H1 (cell line): ENCODE measurements around the gene REC8. TPM values are rescaled to one million over a fixed set of nuclear protein-coding genes. Genes with fewer than 3 reads are reported as not detected.

ENCODE experiments used
- CTCF ChIA-PET: fragments of 300-600 bp; sonication (Branson Sonifier 250); formaldehyde crosslinking; loops from one replicate; lab custom pipeline; 2021; ENCODE audit not compliant: partially characterized antibody; lab: Charles Lee
- POLR2A ChIA-PET: fragments of 300-600 bp; sonication (Branson Sonifier 250); formaldehyde crosslinking; loops from one replicate; lab custom pipeline; 2021; ENCODE audit warnings: inconsistent platforms; ENCODE audit not compliant: partially characterized antibody; lab: Charles Lee
- DNase-seq, 2 experiments: peaks; one replicate each; pipeline versions ENCODE4 v3.0.0 to v3.0.0-alpha.2; 2010 to 2022; ENCODE audit warnings: low spot score in 2 of 2, low read depth in 1 of 2, mixed read lengths in 1 of 2
- FAIRE-seq: peaks from 2 replicates; lab custom pipeline; 2011; peaks lifted over from hg19 to GRCh38; lab: Jason Lieb, UNC
- H2AFZ ChIP-seq: 2 replicates; pipeline ENCODE4 v1.8.1; 2012; ENCODE audit warnings: low read length, inconsistent platforms
- H2AK5ac ChIP-seq: 2 replicates; pipeline ENCODE4 v1.6.1; 2013; ENCODE audit warnings: low read depth, low read length
- H2BK120ac ChIP-seq: replicated peaks from 2 replicates; pipeline ENCODE3; 2013; ENCODE audit warnings: low read depth, low read length, inconsistent platforms
- H2BK12ac ChIP-seq: 2 replicates; pipeline ENCODE4 v1.6.1; 2013; ENCODE audit warnings: low read depth, low read length
- H2BK15ac ChIP-seq: 2 replicates; pipeline ENCODE4 v1.6.1; 2013; ENCODE audit warnings: low read length
- H2BK20ac ChIP-seq: 2 replicates; pipeline ENCODE4 v1.6.1; 2013; ENCODE audit warnings: low read length
- H2BK5ac ChIP-seq: 2 replicates; pipeline ENCODE4 v1.6.1; 2013; ENCODE audit warnings: low read depth, low read length
- H3K14ac ChIP-seq: 2 replicates; pipeline ENCODE4 v1.6.1; 2013; ENCODE audit warnings: inconsistent platforms; ENCODE audit not compliant: insufficient read length
- H3K18ac ChIP-seq: 2 replicates; pipeline ENCODE4 v1.6.1; 2013; ENCODE audit warnings: low read length; ENCODE audit errors: extremely low read depth
- H3K23ac ChIP-seq: 2 replicates; pipeline ENCODE4 v1.6.1; 2013; ENCODE audit warnings: inconsistent platforms; ENCODE audit not compliant: insufficient read length
- H3K23me2 ChIP-seq: 2 replicates; pipeline ENCODE4 v1.6.1; 2013; ENCODE audit warnings: low read depth, low read length
- H3K27ac ChIP-seq: 2 replicates; pipeline ENCODE4 v1.6.1; 2011; ENCODE audit warnings: low read depth, low read length, inconsistent platforms
- H3K27me3 ChIP-seq, 4 experiments: replicated peaks in 1 of 4; 1 replicate in 1 of 4; 2 replicates in 3 of 4; pipeline versions ENCODE4 v1.6.1 to v1.8.1; 2011 to 2013; ENCODE audit warnings: low read length in 3 of 4, mild to moderate bottlenecking in 3 of 4, inconsistent platforms in 2 of 4, mixed read lengths in 2 of 4, moderate library complexity in 1 of 4; ENCODE audit not compliant: control insufficient read depth in 3 of 4, insufficient read depth in 3 of 4; ENCODE audit errors: extremely low read depth in 1 of 4
- H3K36me3 ChIP-seq, 4 experiments: 2 replicates each; pipeline versions ENCODE4 v1.6.1 to v1.8.1; 2011 to 2013; ENCODE audit warnings: mild to moderate bottlenecking in 4 of 4, low read length in 3 of 4, moderate library complexity in 2 of 4, control low read depth in 1 of 4, inconsistent platforms in 1 of 4; ENCODE audit not compliant: insufficient read depth in 4 of 4, control insufficient read depth in 2 of 4
- H3K4ac ChIP-seq: replicated peaks from 2 replicates; pipeline ENCODE3; 2013; ENCODE audit warnings: low read length, low read depth, mixed read lengths, inconsistent platforms; ENCODE audit not compliant: insufficient read length
- H3K4me1 ChIP-seq, 4 experiments: replicated peaks in 1 of 4; 1 replicate in 1 of 4; 2 replicates in 3 of 4; pipeline versions ENCODE4 v1.6.1 to v1.8.1; 2011 to 2013; ENCODE audit warnings: low read length in 3 of 4, inconsistent platforms in 2 of 4, mixed read lengths in 1 of 4; ENCODE audit not compliant: insufficient read depth in 4 of 4, control insufficient read depth in 3 of 4
- H3K4me2 ChIP-seq, 2 experiments: 2 replicates each; pipeline versions ENCODE4 v1.6.1 to v1.8.1; 2011 to 2013; ENCODE audit warnings: low read depth in 2 of 2, low read length in 2 of 2, control low read depth in 1 of 2, inconsistent platforms in 1 of 2, mild to moderate bottlenecking in 1 of 2; ENCODE audit not compliant: insufficient read depth in 1 of 2
- H3K4me3 ChIP-seq, 4 experiments: fragments of 200-600, 300-600 bp in 1 of 4; sonication (generic), shearing (Covaris generic), sonication (Bioruptor Twin) in 1 of 4; 2 replicates each; pipeline versions ENCODE4 v1.5.1 to v1.8.1; 2011 to 2016; ENCODE audit warnings: low read length in 4 of 4, low read depth in 3 of 4, control low read depth in 2 of 4, inconsistent platforms in 2 of 4, mild to moderate bottlenecking in 2 of 4, mixed read lengths in 1 of 4, moderate library complexity in 1 of 4; ENCODE audit not compliant: insufficient read depth in 2 of 4; ENCODE audit errors: extremely low read depth in 1 of 4
- H3K56ac ChIP-seq: replicated peaks from 2 replicates; pipeline ENCODE3; 2013; ENCODE audit warnings: low read depth, mild to moderate bottlenecking, mixed read lengths, low read length, inconsistent platforms; ENCODE audit not compliant: insufficient read length
- H3K79me1 ChIP-seq: 2 replicates; pipeline ENCODE4 v1.6.1; 2013; ENCODE audit warnings: low read depth, low read length, control low read depth
- H3K79me2 ChIP-seq, 2 experiments: 2 replicates each; pipeline versions ENCODE4 v1.6.1 to v1.8.1; 2012 to 2013; ENCODE audit warnings: low read length in 2 of 2, mild to moderate bottlenecking in 2 of 2, inconsistent platforms in 1 of 2; ENCODE audit not compliant: insufficient read depth in 2 of 2, control insufficient read depth in 1 of 2
- H3K9ac ChIP-seq, 4 experiments: replicated peaks in 1 of 4; 1 replicate in 1 of 4; 2 replicates in 3 of 4; pipeline versions ENCODE4 v1.6.1 to v1.8.1; 2011 to 2013; ENCODE audit warnings: low read depth in 3 of 4, low read length in 3 of 4, control low read depth in 2 of 4, mild to moderate bottlenecking in 2 of 4, moderate library complexity in 2 of 4, inconsistent platforms in 1 of 4; ENCODE audit errors: extremely low read depth in 1 of 4
- H3K9me3 ChIP-seq, 2 experiments: 2 replicates each; pipeline versions ENCODE4 v1.6.1 to v1.8.1; 2012 to 2013; ENCODE audit warnings: mild to moderate bottlenecking in 2 of 2, moderate library complexity in 2 of 2, control low read depth in 1 of 2, inconsistent platforms in 1 of 2, low read depth in 1 of 2, low read length in 1 of 2, mixed read lengths in 1 of 2; ENCODE audit not compliant: insufficient read depth in 2 of 2
- H4K20me1 ChIP-seq, 2 experiments: replicated peaks in 1 of 2; 2 replicates each; pipeline versions ENCODE3 to v1.8.1; 2011 to 2013; ENCODE audit warnings: inconsistent platforms in 2 of 2, low read length in 2 of 2, mild to moderate bottlenecking in 1 of 2; ENCODE audit not compliant: insufficient read depth in 2 of 2, control insufficient read depth in 1 of 2
- H4K5ac ChIP-seq: 2 replicates; pipeline ENCODE4 v1.6.1; 2013; ENCODE audit warnings: low read length, low read depth, mixed read lengths, inconsistent platforms; ENCODE audit not compliant: insufficient read length
- H4K8ac ChIP-seq: 2 replicates; pipeline ENCODE4 v1.8.0; 2013; ENCODE audit warnings: mild to moderate bottlenecking, moderate library complexity, low read length, inconsistent platforms; ENCODE audit not compliant: insufficient read depth; ENCODE audit errors: extremely low read depth
- H4K91ac ChIP-seq: replicated peaks from 2 replicates; pipeline ENCODE3; 2013; ENCODE audit warnings: low read length, mixed read lengths, inconsistent platforms; ENCODE audit not compliant: insufficient read length
- ATF3 ChIP-seq: IDR thresholded peaks from 2 replicates; pipeline ENCODE4 v1.6.1; 2011; ENCODE audit warnings: low read depth, mild to moderate bottlenecking, low read length; ENCODE audit not compliant: insufficient read depth
- CHD1 ChIP-seq: IDR thresholded peaks from 2 replicates; pipeline ENCODE4 v1.6.1; 2012; ENCODE audit warnings: low read depth, low read length, improper control_type of control experiment
- CREB1 ChIP-seq: IDR thresholded peaks from 2 replicates; pipeline ENCODE4 v1.6.1; 2012; ENCODE audit warnings: inconsistent platforms
- HDAC2 ChIP-seq, 2 experiments: fragments of 300-600 bp in 1 of 2; sonication (generic) in 1 of 2; IDR thresholded peaks; 2 replicates each; pipeline ENCODE4 v1.6.1; 2011 to 2012; ENCODE audit warnings: low read depth in 2 of 2, low read length in 2 of 2, mild to moderate bottlenecking in 2 of 2, moderate library complexity in 2 of 2, borderline replicate concordance in 1 of 2, inconsistent platforms in 1 of 2
- MAX ChIP-seq: IDR thresholded peaks from 2 replicates; pipeline ENCODE4 v1.6.1; 2012; ENCODE audit warnings: inconsistent platforms
- RNF2 ChIP-seq: fragments of 200-900, 300-1000 bp; sonication (generic); IDR thresholded peaks from 2 replicates; pipeline ENCODE4 v1.7.1; 2016; ENCODE audit warnings: borderline replicate concordance, low read depth, mild to moderate bottlenecking, antibody characterized with exemption, low read length; ENCODE audit not compliant: poor library complexity, severe bottlenecking; ENCODE audit errors: missing control alignments
- TEAD4 ChIP-seq: IDR thresholded peaks from 2 replicates; pipeline ENCODE4 v1.6.1; 2012; ENCODE audit warnings: low read depth, low read length, inconsistent platforms, mixed read lengths
- YY1 ChIP-seq: IDR thresholded peaks from 2 replicates; pipeline ENCODE4 v1.6.1; 2011; ENCODE audit warnings: low read depth, mild to moderate bottlenecking, low read length
- WGBS, 2 experiments: shearing (Covaris generic) in 1 of 2; methylation state at CpG; one replicate each; pipeline versions ENCODE4 v1.1.6 to v1.1.7; 2013 to 2015; ENCODE audit warnings: low lambda C conversion rate in 2 of 2, mixed read lengths in 2 of 2, inconsistent platforms in 1 of 2, low coverage in 1 of 2, missing lambda C conversion rate in 1 of 2; ENCODE audit not compliant: insufficient replicate concordance in 2 of 2, insufficient coverage in 1 of 2, insufficient read length in 1 of 2; ENCODE audit errors: extremely low coverage in 1 of 2, missing lambda C conversion rate in 1 of 2; 5-methylcytosine and 5-hydroxymethylcytosine counted together
- polyA plus RNA-seq, 7 experiments: library from polyadenylated mRNA; depleted of rRNA in 3 of 7; stranded (reverse) in 5 of 7; unstranded in 2 of 7; fragments of >200 nt in 5 of 7; fragments of 200-250 nt in 2 of 7; gene quantifications; 1 replicate in 5 of 7; 2 replicates in 1 of 7; 4 replicates in 1 of 7; pipeline versions ENCODE4 v1.2.1 to v1.2.3, GENCODE V29; 2011 to 2013; ENCODE audit warnings: missing spikeins in 2 of 7, mixed read lengths in 2 of 7
- total RNA-seq: library from RNA; stranded (reverse); fragmentation: NEBNext Ultra II Directional; extraction: Animal tissue kit (Norgen Biotek cat#: 25700); gene quantifications from 2 replicates; pipeline ENCODE4 v1.2.1, GENCODE V29; 2021

The REC8 gene
- total and polyA plus RNA-seq, 2 of the 8 experiments (the other 6 are each of a cell fraction or from before 2014, with no cell fraction given): 9.8 to 28.5 TPM

- H3K79me1 ChIP-seq: no peaks in the 10 kb centered on the region
- TF ChIP-seq HDAC2 (IDR thresholded peaks at IDR 0.05; ENCODE audit: borderline replicate concordance in 1 of 2, low read depth in 2 of 2, low read length in 2 of 2) (no peak), CHD1 (no peak), ATF3 (no peak), CREB1 (no peak), RNF2 (no peak), YY1 (no peak), TEAD4 (no peak), MAX (no peak)
- H2AFZ ChIP-seq: no peak overlapping the region
- H3K4me2 ChIP-seq: no peak overlapping the region
- H3K27ac ChIP-seq: no peak overlapping the region
- H3K4ac ChIP-seq: no peak overlapping the region
- H3K18ac ChIP-seq: no peak overlapping the region
- no peak overlapping the region for H4K91ac ChIP-seq
- H3K23ac ChIP-seq: no peak overlapping the region
- DNase-seq (no peak), FAIRE-seq (no peak)
- no peak overlapping the region for H2AK5ac ChIP-seq
- no peak overlapping the region for H2BK5ac ChIP-seq
- H3K4me3 ChIP-seq: no peak overlapping the region
- peaks cover 0 to 4% (median under 1%) of the 10 kb centered on the region in 4 experiments; a peak in 3 of 7 replicates for H3K4me1 ChIP-seq
- H2BK15ac ChIP-seq: no peak overlapping the region
- H3K9me3 ChIP-seq: no peaks in the 10 kb centered on the region
- H3K56ac ChIP-seq: no peak overlapping the region
- CTCF ChIA-PET: interaction anchor here (0.8 to 0.9 kb wide), 2 partner anchors 46 to 139 kb away, joined by 3 read pairs; partner anchors contain the start of gene RABGGTA
- H3K27me3 ChIP-seq: no peaks in the 10 kb centered on the region
- H2BK120ac ChIP-seq: no peak overlapping the region
- peaks cover 5% of the 10 kb centered on the region; the same call in 1 of the 2 replicates for H3K23me2 ChIP-seq
- no peaks in the 10 kb centered on the region for H3K36me3 ChIP-seq
- no peak overlapping the region for H3K14ac ChIP-seq
- no peak overlapping the region for H2BK20ac ChIP-seq
- H4K8ac ChIP-seq: peak overlapping the region; percentile 57; the same call in 1 of the 2 replicates
- 91% methylated on average over 12 of the region's 15 CpGs; no CpG with 5 or more reads in 1 of the 2 experiments for WGBS, 2 experiments
- H3K79me2 ChIP-seq: no peaks in the 10 kb centered on the region
- H4K20me1 ChIP-seq: no peaks in the 10 kb centered on the region
- POLR2A ChIA-PET: interaction anchor here (0.9 to 11.1 kb wide), 6 partner anchors 9 to 46 kb away, joined by 4 to 100 read pairs (median 8); partner anchors contain the start of genes DCAF11, EMC9 and NRL
- no peak overlapping the region for H4K5ac ChIP-seq
- H3K9ac ChIP-seq: no peak overlapping the region; a peak in 1 of 7 replicates
- no peak overlapping the region for H2BK12ac ChIP-seq
Observed at GRCh38 chr14:24131549-24131966, 40.3 kb upstream of the REC8 start.
